Cardiac fibroblast (primary cell): Measurements from ENCODE around the gene TMEM140.
"Not testable (repeated sequence)": the region's sequence is repeated elsewhere in the genome, so short reads cannot be mapped to it uniquely, and the experiment has no call there.

Source experiments
- DNase-seq, 2 donors: peaks; one replicate each; pipeline versions ENCODE4 v3.0.0 to v3.0.0-alpha.2; 2010; ENCODE audit warnings: low read depth in 2 of 2
- H3K4me3 ChIP-seq, 2 donors: replicated peaks in 1 of 2; 1 replicate in 1 of 2; 2 replicates in 1 of 2; pipeline ENCODE4 v1.5.1; 2011; ENCODE audit warnings: low read depth in 2 of 2, low read length in 2 of 2, mild to moderate bottlenecking in 2 of 2, moderate library complexity in 1 of 2
- TF ChIP-seq, protein P1 (sequence below): IDR thresholded peaks from one replicate; pipeline ENCODE4 v1.5.1; 2011; ENCODE audit warnings: low read depth, mild to moderate bottlenecking, low read length, inconsistent platforms

The TMEM140 gene

DNA sequence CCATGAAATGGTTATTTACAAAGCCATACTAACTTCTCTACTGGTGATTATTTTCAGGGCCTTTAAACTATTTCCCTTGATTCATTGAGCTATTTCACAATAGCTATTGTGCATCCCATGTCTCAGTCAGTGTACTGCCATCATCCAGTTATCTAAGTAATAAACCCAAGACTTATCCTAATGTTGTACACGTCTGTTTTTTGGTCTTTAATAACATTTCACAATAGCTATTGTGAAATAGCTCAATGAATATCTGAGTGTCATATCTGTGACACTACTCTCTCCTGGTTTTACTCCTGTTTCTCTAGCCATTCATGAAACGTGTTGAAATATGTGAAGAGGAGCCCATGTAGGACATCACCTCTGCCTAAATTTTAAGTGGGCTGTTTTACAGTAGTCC lies 36.5 kb upstream of the TMEM140 start:
- DNase-seq, result peak; percentile 20 to 30
- TF ChIP-seq, protein P1, sequence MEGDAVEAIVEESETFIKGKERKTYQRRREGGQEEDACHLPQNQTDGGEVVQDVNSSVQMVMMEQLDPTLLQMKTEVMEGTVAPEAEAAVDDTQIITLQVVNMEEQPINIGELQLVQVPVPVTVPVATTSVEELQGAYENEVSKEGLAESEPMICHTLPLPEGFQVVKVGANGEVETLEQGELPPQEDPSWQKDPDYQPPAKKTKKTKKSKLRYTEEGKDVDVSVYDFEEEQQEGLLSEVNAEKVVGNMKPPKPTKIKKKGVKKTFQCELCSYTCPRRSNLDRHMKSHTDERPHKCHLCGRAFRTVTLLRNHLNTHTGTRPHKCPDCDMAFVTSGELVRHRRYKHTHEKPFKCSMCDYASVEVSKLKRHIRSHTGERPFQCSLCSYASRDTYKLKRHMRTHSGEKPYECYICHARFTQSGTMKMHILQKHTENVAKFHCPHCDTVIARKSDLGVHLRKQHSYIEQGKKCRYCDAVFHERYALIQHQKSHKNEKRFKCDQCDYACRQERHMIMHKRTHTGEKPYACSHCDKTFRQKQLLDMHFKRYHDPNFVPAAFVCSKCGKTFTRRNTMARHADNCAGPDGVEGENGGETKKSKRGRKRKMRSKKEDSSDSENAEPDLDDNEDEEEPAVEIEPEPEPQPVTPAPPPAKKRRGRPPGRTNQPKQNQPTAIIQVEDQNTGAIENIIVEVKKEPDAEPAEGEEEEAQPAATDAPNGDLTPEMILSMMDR, result no peak
- no peak overlapping the region for H3K4me3 ChIP-seq

GRCh38 chr7:135114622-135115021 lies 33.2 kb upstream of the TMEM140 start:
- TF ChIP-seq, protein P1, result no peak
- no peak for DNase-seq
- H3K4me3 ChIP-seq, result no peak overlapping the region

- no peak for DNase-seq
- no peak overlapping the region for H3K4me3 ChIP-seq
- TF ChIP-seq, protein P1, result no peak
These were observed 30.8 kb upstream of the TMEM140 start for GRCh38 chr7:135117096-135117495.

DNA sequence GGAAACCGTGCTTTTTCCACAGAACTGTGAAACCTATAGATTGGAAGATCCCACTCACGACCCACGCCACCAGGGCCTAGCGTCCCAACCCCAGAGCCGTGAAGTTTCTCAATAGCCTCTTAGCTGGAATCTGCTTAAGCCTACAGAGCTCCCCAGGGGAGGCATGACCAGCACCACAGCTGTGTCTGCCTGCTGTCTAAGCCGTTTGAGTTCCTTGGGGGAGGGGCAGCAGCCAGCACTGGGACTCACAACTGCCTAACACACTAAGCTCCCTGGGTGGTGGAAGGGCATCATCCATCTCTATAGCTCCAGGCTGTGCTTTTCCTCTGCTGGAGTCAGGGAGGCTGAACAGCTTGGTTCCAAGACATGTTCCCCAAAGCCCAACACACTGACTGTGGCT lies 26.0 kb upstream of the TMEM140 start:
- peak in 1 of 2 donors; percentile 37 for DNase-seq
- no peak overlapping the region for H3K4me3 ChIP-seq
- TF ChIP-seq, protein P1, result no peak

GRCh38 chr7:135124631-135125030 lies 23.2 kb upstream of the TMEM140 start:
- not testable (repeated sequence) for H3K4me3 ChIP-seq, DNase-seq

DNA sequence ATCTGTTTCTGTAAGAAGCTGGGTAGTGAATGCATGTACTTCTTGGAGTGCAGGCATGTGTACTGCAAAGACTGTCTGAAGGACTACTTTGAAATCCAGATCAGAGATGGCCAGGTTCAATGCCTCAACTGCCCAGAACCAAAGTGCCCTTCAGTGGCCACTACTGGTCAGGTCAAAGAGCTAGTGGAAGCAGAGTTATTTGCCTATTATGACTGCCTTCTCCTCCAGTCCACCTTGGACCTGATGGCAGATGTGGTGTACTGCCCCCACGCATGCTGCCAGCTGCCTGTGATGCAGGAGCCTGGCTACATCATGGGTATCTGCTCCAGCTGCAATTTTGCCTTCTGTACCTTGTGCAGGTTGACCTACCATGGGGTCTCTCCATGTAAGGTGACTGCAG lies 18.9 kb upstream of the TMEM140 start:
- TF ChIP-seq, protein P1, result no peak
- H3K4me3 ChIP-seq, result no peak overlapping the region
- no peak for DNase-seq

GRCh38 chr7:135129579-135129978 lies 18.3 kb upstream of the TMEM140 start:
- TF ChIP-seq, protein P1, result no peak
- no peak for DNase-seq
- H3K4me3 ChIP-seq, result no peak overlapping the region
